ENCODE measurements around the gene MSI2. TPM values are rescaled to one million over a fixed set of nuclear protein-coding genes. Genes with fewer than 3 reads are reported as not detected.

Gene MSI2
- total RNA-seq, 3 donors from 2014 or later = 13.4 to 89.1 (median 71.1) TPM

DNA sequence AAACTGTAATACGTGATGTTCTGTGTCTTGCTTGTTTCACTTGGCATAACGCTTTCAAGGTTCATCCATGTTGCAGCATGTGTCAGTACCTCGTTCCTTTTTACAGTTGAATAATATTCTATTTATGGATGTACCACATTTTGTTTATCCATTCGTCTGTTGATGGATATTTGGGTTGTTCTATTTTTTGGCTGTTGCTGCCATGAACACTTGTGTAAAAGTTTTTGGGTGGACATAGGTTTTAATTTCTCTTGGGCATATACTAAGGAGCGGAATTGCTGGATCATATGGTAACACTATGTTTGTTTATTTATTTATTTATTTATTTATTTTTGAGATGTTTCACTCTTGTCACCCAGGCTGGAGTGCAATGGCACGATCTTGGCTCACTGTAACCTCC, 137.0 kb downstream of the MSI2 start:
- H3K4me3 ChIP-seq = no peak overlapping the region
- intact Hi-C loops (cut with DNase I; ENCODE audit: low total_unique reads) = no loop called here
- no peak for DNase-seq (ENCODE audit: low spot score in 2 of 2)

GRCh38 chr17:57394375-57394774, 138.1 kb downstream of the MSI2 start:
- Histone ChIP-seq H3K36me3 (no peaks in the 10 kb centered on the region), H3K27ac (no peak overlapping the region), H3K4me1 (no peaks in the 10 kb centered on the region), H3K9me3 (peaks cover 8 to 17% of the 10 kb centered on the region in 2 donors), H3K4me3 (no peak overlapping the region), H3K27me3 (no peaks in the 10 kb centered on the region)
- TF ChIP-seq, protein P1, sequence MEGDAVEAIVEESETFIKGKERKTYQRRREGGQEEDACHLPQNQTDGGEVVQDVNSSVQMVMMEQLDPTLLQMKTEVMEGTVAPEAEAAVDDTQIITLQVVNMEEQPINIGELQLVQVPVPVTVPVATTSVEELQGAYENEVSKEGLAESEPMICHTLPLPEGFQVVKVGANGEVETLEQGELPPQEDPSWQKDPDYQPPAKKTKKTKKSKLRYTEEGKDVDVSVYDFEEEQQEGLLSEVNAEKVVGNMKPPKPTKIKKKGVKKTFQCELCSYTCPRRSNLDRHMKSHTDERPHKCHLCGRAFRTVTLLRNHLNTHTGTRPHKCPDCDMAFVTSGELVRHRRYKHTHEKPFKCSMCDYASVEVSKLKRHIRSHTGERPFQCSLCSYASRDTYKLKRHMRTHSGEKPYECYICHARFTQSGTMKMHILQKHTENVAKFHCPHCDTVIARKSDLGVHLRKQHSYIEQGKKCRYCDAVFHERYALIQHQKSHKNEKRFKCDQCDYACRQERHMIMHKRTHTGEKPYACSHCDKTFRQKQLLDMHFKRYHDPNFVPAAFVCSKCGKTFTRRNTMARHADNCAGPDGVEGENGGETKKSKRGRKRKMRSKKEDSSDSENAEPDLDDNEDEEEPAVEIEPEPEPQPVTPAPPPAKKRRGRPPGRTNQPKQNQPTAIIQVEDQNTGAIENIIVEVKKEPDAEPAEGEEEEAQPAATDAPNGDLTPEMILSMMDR (IDR thresholded peaks at IDR 0.05) = no peak
- TF ChIP-seq POLR2A (IDR thresholded peaks at IDR 0.05) = no peak
- TF ChIP-seq POLR2AphosphoS5 (IDR thresholded peaks at IDR 0.05) = no peak
- no peak for DNase-seq (ENCODE audit: low spot score in 2 of 2)
- intact Hi-C loops (cut with DNase I; ENCODE audit: low total_unique reads) = no loop called here

More for the DNA sequence above, 137.0 kb downstream of the MSI2 start:
- no peaks in the 10 kb centered on the region for H3K36me3 ChIP-seq
- TF ChIP-seq POLR2AphosphoS5 (IDR thresholded peaks at IDR 0.05) = no peak
- TF ChIP-seq, protein P1 (IDR thresholded peaks at IDR 0.05) = no peak
- TF ChIP-seq POLR2A (IDR thresholded peaks at IDR 0.05) = no peak
- H3K27ac ChIP-seq = no peak overlapping the region
- H3K9me3 ChIP-seq = peaks cover 8 to 17% of the 10 kb centered on the region in 2 donors
- H3K27me3 ChIP-seq = no peaks in the 10 kb centered on the region
- H3K4me1 ChIP-seq = no peaks in the 10 kb centered on the region

- Histone ChIP-seq H3K9me3 (peaks cover 8 to 17% of the 10 kb centered on the region in 2 donors), H3K4me1 (no peaks in the 10 kb centered on the region), H3K27me3 (no peaks in the 10 kb centered on the region), H3K27ac (no peak overlapping the region), H3K4me3 (no peak overlapping the region), H3K36me3 (no peaks in the 10 kb centered on the region)
- TF ChIP-seq POLR2AphosphoS5 (IDR thresholded peaks at IDR 0.05) (no peak), POLR2A (IDR thresholded peaks at IDR 0.05) (no peak)
- TF ChIP-seq, protein P1 (IDR thresholded peaks at IDR 0.05) = no peak
- no peak for DNase-seq (ENCODE audit: low spot score in 2 of 2)
- intact Hi-C loops (cut with DNase I; ENCODE audit: low total_unique reads) = no loop called here
These were observed 139.5 kb downstream of the MSI2 start for GRCh38 chr17:57395721-57396321.

- H3K4me3 ChIP-seq = no peak overlapping the region
- H3K4me1 ChIP-seq = no peaks in the 10 kb centered on the region
- DNase-seq (ENCODE audit: low spot score in 2 of 2) = no peak
- TF ChIP-seq POLR2A (IDR thresholded peaks at IDR 0.05) = no peak
- TF ChIP-seq, protein P1 (IDR thresholded peaks at IDR 0.05) = no peak
- H3K27ac ChIP-seq = no peak overlapping the region
- no peaks in the 10 kb centered on the region for H3K36me3 ChIP-seq
- H3K27me3 ChIP-seq = no peaks in the 10 kb centered on the region
- peaks cover 8 to 17% of the 10 kb centered on the region in 2 donors for H3K9me3 ChIP-seq
- intact Hi-C loops (cut with DNase I; ENCODE audit: low total_unique reads) = no loop called here
These were observed 140.2 kb downstream of the MSI2 start for GRCh38 chr17:57396511-57396921.

- Histone ChIP-seq H3K36me3 (no peaks in the 10 kb centered on the region), H3K27ac (no peak overlapping the region), H3K27me3 (no peaks in the 10 kb centered on the region), H3K4me1 (no peaks in the 10 kb centered on the region), H3K4me3 (no peak overlapping the region), H3K9me3 (peaks cover 8 to 17% of the 10 kb centered on the region in 2 donors)
- DNase-seq (ENCODE audit: low spot score in 2 of 2) = no peak
- intact Hi-C loops (cut with DNase I; ENCODE audit: low total_unique reads) = no loop called here
- TF ChIP-seq, protein P1 (IDR thresholded peaks at IDR 0.05) = no peak
- no peak for TF ChIP-seq POLR2A (IDR thresholded peaks at IDR 0.05)
- TF ChIP-seq POLR2AphosphoS5 (IDR thresholded peaks at IDR 0.05) = no peak
These were observed 141.1 kb downstream of the MSI2 start for GRCh38 chr17:57397402-57397801.
